GM18951 (cell line): Measurements from ENCODE around the gene TMEM245.

ENCODE experiments used
- POLR2A ChIP-seq: IDR thresholded peaks from 4 replicates; pipeline ENCODE4 v1.6.1; 2011; ENCODE audit warnings: mild to moderate bottlenecking; ENCODE audit not compliant: insufficient read length, insufficient read depth; ENCODE audit errors: extremely low read depth
- in situ Hi-C: fragments of 300-500 bp; cut with MboI; formaldehyde crosslinking; loops from one replicate; pipeline ENCODE4 v1.12.0; 2022; ENCODE audit warnings: low sequenced_read_pairs, mixed read lengths, inconsistent platforms; ENCODE audit not compliant: unreplicated experiment

Gene TMEM245

DNA sequence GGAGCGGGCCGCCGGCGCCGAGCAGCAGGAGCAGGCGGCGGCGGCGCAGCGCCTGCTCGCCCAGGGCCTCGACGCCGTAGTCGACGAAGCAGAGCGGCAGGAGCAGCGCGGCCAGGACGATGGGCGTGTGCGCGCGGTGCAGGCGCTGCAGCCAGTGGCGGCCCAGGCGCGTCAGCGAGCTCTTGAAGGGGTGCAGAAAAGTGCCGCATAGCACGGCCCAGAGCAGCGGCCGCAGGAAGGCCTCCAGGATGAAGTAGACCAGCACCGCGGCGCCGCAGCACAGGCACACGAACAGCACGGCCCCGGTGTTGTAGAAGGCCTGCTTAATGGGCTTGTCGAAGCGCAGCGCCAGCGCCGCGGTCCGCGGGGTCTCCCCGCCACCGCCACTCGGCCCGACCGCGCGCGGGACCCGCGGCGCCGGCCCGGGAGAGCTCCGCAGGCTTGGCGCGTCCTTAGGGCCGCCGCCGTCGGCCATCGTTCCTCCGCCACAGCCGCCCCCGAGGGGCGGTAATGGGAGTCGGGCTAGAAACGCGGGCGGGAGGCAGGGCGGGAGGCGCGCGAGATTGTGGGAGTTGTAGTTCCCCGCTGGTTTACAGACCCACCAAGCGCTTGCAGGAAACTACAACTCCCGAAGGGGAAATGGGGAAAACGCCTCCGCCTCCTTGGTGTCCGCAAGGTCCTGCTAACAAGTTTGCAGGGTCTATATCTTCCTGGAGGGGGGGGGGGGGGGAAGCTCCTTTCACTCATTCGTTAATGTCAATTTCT, at the start of gene TMEM245:
TSS of gene TMEM245 (minus strand) at position 509 of the 765 bp plus-strand sequence. CDS start at position 475, 34 bp downstream.
- in situ Hi-C loops: no loop called here
- TF ChIP-seq POLR2A: peak; percentile 87

DNA sequence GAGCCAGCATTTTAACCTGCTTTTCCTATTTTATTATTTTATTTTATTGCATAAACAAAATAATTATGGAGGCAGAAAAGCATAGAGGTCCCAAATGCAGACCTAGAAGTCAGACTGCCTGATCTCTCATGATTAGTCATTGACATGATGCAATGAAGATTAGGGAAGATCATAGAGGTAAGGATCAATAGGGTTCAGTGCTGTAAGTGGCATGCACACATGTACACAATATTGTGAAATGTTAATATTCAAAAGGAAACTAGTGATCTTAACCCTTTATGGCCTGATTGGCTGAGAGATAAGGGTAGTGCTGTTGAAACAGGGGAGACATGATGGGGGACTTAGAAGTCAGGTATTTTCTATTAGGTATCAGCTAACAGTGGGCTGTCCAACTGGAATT, 48.4 kb upstream of the TMEM245 start:
- in situ Hi-C loops: no loop called here
- no peak for TF ChIP-seq POLR2A

DNA sequence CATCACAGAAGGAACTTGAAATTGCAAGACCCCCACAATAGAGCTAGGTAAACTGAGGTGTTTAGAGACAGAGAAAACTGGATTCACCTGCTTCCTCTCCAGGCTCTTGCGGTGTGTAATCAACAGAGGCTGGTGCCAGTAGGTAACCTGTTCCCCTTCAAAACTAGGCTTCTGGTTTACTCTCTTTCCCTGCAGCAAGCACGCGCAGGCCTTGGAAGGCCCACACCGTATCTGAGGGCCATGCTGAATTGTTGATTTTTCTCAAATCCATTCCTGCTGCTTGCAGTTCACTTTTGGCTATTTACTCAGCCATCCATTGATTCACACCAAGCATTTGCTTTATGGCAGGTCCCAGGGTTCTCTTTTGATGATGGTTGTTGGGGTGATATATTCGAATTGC, 48.0 kb upstream of the TMEM245 start:
- no peak for TF ChIP-seq POLR2A
- in situ Hi-C loops: no loop called here

DNA sequence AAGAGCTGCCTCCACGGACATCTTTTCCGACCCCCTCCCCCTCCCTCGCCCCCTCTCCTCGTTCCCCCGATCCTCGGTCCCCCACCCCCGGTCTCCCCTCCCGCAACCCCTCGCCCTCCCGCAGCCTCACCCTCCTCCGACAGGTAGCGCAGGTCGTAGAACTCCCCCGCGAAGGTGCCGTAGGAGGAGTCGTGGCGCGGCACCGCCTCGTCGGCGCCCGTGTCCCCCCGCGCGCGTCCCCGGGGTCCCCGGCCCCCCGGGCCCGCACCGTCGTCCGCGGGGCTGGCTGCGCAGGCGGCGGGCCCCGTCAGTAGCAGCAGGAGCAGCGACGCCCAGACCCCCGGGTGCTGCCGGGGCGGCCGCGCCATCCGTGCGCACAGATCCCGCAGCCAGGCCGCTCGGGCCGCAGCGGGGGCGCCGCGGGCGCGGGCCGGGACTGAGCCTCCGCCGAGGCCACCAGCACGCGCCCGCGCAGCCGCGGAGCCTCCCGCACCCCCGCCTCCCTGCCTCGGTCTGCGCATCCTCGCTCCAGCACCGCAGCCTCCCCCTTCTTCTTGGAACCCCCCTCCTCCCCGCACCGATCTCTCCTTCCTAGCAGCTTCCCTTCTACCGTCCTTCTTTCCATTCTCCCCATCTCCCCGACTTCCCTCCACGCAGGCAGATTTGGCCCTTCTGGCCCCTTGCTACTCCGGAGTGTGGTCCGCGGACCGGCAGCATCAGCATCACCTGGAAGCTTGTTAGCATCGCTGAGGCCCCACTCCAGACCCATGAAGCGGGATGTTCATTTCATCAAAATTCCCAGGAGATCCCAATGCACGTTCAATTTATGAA, 47.2 kb upstream of the TMEM245 start, which contains the start of gene FRRS1L:
TSS of gene FRRS1L (minus strand) at position 479 of the 831 bp plus-strand sequence. CDS start at position 368, 111 bp downstream.
- in situ Hi-C loops: no loop called here
- TF ChIP-seq POLR2A: no peak

DNA sequence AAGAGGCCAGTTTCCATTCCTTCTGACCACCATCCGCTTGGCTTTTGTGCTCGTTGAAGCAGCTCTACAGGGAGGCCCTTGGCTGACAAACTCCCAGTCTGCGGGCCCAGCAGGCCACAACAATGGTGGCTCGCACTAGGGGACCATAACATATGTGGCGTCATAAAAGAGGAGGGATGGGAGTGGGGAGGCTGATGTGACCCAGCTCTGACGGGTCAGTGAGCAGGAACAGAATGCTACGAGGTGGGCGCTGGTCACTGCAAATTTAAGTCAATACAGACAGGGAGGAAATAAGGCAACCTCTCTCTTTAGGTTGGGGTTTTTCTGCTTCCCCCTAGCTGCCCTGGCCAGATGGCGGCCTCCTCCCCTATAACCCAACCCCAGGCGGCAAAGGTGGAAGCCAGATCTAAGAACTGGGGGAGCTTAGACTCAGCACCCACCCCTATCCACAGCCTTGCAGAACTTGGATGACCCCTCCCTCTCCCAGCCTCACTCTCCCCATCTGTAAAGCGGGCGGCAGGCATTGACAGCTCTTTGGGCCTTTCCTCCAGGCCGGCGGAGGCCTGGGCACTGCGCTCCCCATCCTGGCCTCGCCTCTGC, 46.5 kb upstream of the TMEM245 start:
- in situ Hi-C loops: no loop called here
- TF ChIP-seq POLR2A: no peak

DNA sequence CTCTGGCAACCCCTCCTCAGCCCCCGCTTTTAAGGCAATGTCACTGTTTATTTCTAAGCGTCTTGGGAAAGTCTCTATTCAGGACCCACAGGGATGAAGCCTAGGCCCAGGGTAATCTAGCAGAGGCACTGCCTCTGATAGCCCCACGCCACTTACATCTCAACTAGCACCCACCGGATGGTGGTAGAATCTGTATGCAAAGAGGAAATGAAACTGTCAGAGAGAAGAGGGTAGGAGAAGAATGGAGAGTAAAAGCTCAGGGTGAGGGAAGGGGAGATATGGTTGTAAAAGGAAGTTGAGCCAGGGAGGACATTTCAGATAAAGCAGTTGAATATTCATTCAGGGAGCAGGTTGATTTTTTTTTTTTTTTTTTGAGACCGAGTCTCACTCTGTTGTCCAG, 44.3 kb upstream of the TMEM245 start:
- in situ Hi-C loops: no loop called here
- TF ChIP-seq POLR2A: no peak

DNA sequence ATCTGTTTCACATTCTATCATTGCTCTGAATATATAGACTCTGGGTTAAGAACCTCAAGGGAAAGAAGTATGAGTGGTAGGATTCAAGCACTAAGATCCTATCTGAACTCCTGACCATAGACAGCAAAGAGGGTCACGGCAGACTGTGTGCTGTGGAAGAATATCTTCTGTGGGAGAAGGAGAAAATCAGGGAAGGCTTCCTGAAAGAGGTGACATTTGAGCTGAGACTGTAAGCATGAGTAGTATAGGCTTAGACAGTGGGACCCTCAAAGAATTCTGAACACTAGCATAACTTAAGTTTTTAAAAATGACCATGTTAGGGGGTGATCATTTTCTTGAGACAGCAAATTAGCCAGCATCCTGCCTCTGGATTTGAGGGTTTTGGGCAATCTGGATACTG, 43.4 kb upstream of the TMEM245 start:
- in situ Hi-C loops: no loop called here
- no peak for TF ChIP-seq POLR2A

DNA sequence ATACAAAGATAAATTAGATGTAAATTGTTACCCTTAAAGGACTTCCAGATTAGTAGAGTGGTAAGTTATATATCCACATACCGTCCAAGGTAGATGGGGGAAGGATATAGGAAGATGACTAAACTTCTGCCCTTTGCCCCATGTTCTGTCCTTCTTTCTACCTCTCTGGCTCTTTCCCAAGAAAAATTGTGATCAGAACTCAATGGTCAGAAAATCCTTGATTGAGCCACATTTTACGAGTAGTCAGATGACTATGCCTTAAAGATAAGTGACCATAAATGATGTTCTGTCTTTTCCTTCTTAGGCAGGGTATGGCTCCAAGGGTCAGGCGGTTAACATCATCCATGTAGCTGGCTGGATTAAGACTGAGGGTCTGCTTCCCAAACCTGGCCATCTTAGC, 42.9 kb upstream of the TMEM245 start:
- in situ Hi-C loops: no loop called here
- no peak for TF ChIP-seq POLR2A

DNA sequence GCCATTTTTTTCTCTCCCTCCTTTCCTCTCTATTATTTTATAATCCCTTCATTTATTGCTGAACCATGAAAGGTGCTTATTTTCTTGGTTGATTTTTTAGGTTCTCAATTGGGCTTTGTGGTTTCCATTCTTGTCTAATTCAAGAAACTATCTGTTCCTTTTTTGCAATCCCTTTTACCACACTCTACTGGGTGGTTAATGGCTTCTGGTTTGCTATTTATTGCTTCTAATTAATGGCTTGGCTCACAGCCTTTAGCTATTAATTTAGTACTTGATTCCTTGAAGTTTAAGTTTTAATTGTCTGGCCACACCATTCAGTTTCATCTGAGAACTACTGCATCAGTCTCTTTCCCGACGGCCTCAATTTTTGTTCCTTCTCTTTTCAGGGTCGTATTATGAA, 41.7 kb upstream of the TMEM245 start:
- TF ChIP-seq POLR2A: no peak
- in situ Hi-C loops: no loop called here

DNA sequence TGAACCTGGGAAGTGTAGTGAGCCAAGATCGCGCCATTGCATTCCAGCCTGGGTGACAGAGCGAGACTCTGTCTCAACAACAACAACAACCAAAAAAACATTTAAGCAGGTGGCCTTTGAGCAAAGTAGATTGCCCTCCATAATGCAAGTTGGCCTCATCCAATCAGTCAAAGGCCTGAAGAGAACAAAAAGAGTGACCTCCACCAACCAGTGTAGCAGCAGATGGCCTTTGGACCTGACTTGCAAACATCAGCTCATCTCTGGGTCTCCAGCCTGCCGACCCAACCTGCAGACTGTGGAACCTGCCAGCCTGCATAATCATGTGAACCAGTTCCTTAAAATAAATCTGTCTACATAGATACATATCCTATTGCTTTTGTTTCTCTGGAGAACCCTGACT, 39.8 kb upstream of the TMEM245 start:
- TF ChIP-seq POLR2A: no peak
- in situ Hi-C loops: no loop called here

DNA sequence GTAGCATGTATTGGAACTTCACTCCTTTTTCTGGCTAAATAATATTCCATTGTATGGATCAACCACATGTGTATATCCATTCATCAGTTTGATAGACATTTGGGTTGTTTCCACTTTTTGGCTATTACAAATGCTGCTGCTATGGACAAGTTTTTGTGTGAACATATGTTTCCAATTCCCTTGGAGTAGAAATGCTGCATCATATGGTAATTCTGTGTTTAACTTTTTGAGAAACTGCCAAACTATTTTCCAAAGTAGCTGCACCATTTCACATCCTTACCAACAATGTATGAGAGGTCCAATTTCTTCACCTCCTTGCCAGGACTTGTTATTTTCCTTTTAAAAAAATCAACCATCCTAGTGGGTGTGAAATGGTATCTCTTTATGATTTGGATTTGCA, 38.9 kb upstream of the TMEM245 start:
- TF ChIP-seq POLR2A: no peak
- in situ Hi-C loops: no loop called here

DNA sequence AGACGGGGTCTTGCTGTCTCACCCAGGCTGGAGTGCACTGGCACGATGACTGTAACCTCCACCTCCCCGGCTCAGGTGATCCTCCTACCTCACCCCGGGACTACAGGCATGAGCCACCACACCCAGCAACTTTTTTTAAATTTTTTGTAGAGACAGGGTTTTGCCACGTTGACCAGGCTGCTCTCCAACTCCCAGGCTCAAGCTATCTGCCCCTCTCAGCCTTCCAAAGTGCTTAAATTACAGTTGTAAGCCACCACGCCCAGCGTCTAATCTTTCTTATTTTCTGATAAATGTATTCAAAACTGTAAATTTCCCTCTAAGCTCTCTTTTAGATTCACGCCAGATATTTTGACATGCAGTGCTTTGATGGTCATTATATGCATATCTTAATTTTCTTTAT, 37.0 kb upstream of the TMEM245 start:
- in situ Hi-C loops: no loop called here
- no peak for TF ChIP-seq POLR2A

DNA sequence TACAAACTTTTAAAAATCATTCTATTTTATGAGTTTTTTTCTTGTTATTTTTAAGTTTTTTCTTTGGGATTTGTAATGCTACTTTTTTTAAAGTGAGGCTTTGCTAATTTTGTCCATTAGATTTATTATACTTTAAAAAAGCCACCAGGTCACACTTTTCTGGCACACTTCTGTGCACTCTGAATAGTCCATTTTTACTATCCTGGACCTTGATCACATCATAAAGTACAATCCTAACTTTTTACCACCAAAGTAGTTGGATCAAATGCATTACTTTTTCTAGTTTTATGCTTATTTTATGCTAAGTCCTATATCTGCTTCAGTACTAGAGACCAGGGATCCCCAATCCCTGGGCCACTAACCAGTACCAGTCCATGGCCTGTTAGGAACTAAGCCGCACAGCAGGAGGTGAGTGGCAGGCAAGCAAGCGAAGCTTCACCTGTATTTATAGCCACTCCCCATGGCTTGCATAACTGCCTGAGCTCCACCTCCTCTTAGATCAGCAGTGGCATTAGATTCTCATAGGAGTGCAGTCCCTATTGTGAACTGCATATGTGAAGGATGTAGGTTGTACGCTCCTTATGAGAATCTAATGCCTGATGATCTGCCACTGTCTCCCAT, 31.3 kb upstream of the TMEM245 start:
- in situ Hi-C loops: no loop called here

More for the DNA sequence above, 31.3 kb upstream of the TMEM245 start:
- no peak for TF ChIP-seq POLR2A
